ENCODE data around the gene FREY1. TPM values are rescaled to one million over a fixed set of nuclear protein-coding genes. Genes with fewer than 3 reads are reported as not detected.
A peak's percentile ranks its signal among the peaks of the same experiment; 100 is the strongest.

Gene FREY1
- total and polyA plus RNA-seq, 2 experiments from 2014 or later = 2.1 TPM; not detected in 1

GRCh38 chr11:45942381-45942780, 35.3 kb upstream of the FREY1 start:
- H3K9me3 ChIP-seq (ENCODE audit: low read depth) = no peaks in the 10 kb centered on the region
- H3K4me3 ChIP-seq = no peak overlapping the region
- H3K27ac ChIP-seq = no peak overlapping the region
- peaks cover 33% of the 10 kb centered on the region for H3K36me3 ChIP-seq
- DNase-seq (ENCODE audit: low read depth in 1 of 2, low spot score in 1 of 2) = no peak
- TF ChIP-seq CTCF (IDR thresholded peaks at IDR 0.05; ENCODE audit: low read depth, low read length) = no peak
- H3K4me1 ChIP-seq (ENCODE audit: low read depth) = peaks cover 24% of the 10 kb centered on the region
- H3K27me3 ChIP-seq = no peaks in the 10 kb centered on the region

- H3K4me1 ChIP-seq (ENCODE audit: low read depth) = peaks cover 19% of the 10 kb centered on the region
- H3K4me3 ChIP-seq = no peak overlapping the region
- no peaks in the 10 kb centered on the region for H3K27me3 ChIP-seq
- no peak for TF ChIP-seq CTCF (IDR thresholded peaks at IDR 0.05; ENCODE audit: low read depth, low read length)
- no peaks in the 10 kb centered on the region for H3K9me3 ChIP-seq (ENCODE audit: low read depth)
- H3K27ac ChIP-seq = no peak overlapping the region
- H3K36me3 ChIP-seq = peaks cover 29% of the 10 kb centered on the region
- DNase-seq (ENCODE audit: low read depth in 1 of 2, low spot score in 1 of 2) = no peak
These were observed 34.2 kb upstream of the FREY1 start for GRCh38 chr11:45941285-45941684.

- peaks cover 42% of the 10 kb centered on the region for H3K36me3 ChIP-seq
- H3K4me1 ChIP-seq (ENCODE audit: low read depth) = peaks cover 7% of the 10 kb centered on the region
- no peak overlapping the region for H3K4me3 ChIP-seq
- no peak for TF ChIP-seq CTCF (IDR thresholded peaks at IDR 0.05; ENCODE audit: low read depth, low read length)
- H3K27ac ChIP-seq = no peak overlapping the region
- peak in 1 of 2 donors; percentile 27 for DNase-seq (ENCODE audit: low read depth in 1 of 2, low spot score in 1 of 2)
- H3K27me3 ChIP-seq = no peaks in the 10 kb centered on the region
- H3K9me3 ChIP-seq (ENCODE audit: low read depth) = no peaks in the 10 kb centered on the region
These were observed 32.8 kb upstream of the FREY1 start for GRCh38 chr11:45939836-45940235.

GRCh38 chr11:45937916-45938315, 30.8 kb upstream of the FREY1 start:
- no peak overlapping the region for H3K27ac ChIP-seq
- no peak overlapping the region for H3K4me3 ChIP-seq
- H3K9me3 ChIP-seq (ENCODE audit: low read depth) = no peaks in the 10 kb centered on the region
- TF ChIP-seq CTCF (IDR thresholded peaks at IDR 0.05; ENCODE audit: low read depth, low read length) = no peak
- no peak for DNase-seq (ENCODE audit: low read depth in 1 of 2, low spot score in 1 of 2)
- H3K36me3 ChIP-seq = peaks cover 46% of the 10 kb centered on the region
- peaks cover 11% of the 10 kb centered on the region for H3K4me1 ChIP-seq (ENCODE audit: low read depth)
- H3K27me3 ChIP-seq = no peaks in the 10 kb centered on the region

- peak overlapping the region; percentile 16 for H3K27ac ChIP-seq
- DNase-seq (ENCODE audit: low read depth in 1 of 2, low spot score in 1 of 2) = no peak
- H3K36me3 ChIP-seq = peaks cover 49% of the 10 kb centered on the region
- H3K27me3 ChIP-seq = no peaks in the 10 kb centered on the region
- no peak overlapping the region for H3K4me3 ChIP-seq
- no peaks in the 10 kb centered on the region for H3K9me3 ChIP-seq (ENCODE audit: low read depth)
- no peak for TF ChIP-seq CTCF (IDR thresholded peaks at IDR 0.05; ENCODE audit: low read depth, low read length)
- H3K4me1 ChIP-seq (ENCODE audit: low read depth) = peaks cover 11% of the 10 kb centered on the region
These were observed 29.5 kb upstream of the FREY1 start for GRCh38 chr11:45936511-45937054.
